NCI-H128 (cell line): ENCODE results near the gene PPP6R3.

Experiments used
- DNase-seq: peaks from one replicate; lab custom pipeline; 2025; ENCODE audit not compliant: unreplicated experiment; lab: John Stamatoyannopoulos, UW

The PPP6R3 gene

DNA sequence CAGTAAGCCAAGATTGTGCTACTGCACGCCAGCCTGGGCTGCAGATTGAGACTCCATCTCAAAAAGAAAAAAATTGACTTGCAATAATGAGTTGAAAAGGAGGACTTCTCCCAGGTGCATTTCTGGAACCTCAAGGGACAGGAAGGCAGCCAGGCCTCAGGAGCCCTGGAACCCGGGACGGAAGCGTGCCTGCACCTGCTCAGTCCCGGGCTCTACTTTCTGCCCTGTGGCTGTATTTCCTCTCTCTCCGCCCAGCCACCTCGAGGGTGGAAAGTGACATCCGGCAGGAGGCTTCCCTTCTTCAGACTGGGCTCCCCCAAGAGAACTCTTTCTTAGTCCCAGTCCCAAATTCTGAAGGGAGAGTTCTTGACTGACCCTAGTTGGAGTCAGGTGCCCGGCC lies 203.6 kb downstream of the PPP6R3 start:
- DNase-seq: no peak

DNA sequence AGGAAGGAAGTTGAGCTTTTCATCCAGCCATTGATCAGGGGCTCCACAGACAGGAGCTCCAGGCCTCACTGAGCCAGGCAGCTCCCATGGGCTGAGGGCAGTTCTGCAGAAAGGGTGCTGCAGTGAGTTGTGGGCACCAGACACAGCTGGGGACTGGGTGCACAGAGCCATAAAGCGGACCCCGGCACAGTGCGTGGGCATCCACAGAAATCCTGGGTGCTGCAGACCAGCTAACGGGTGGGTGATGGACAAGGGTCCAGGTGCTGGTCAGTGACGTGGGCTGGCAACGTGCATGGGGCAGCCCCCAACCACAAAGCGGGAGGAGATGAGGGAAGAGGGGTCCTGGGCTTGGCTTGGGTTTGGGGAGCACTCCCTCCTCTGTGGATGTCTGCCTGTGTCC lies 204.4 kb downstream of the PPP6R3 start:
- DNase-seq: no peak
